ENCODE measurements around the gene SLC6A1. TPM values are rescaled to one million over a fixed set of nuclear protein-coding genes. Genes with fewer than 3 reads are reported as not detected.

Gene SLC6A1
- total RNA-seq, 1 donor from 2014 or later, result 0.77 TPM

DNA sequence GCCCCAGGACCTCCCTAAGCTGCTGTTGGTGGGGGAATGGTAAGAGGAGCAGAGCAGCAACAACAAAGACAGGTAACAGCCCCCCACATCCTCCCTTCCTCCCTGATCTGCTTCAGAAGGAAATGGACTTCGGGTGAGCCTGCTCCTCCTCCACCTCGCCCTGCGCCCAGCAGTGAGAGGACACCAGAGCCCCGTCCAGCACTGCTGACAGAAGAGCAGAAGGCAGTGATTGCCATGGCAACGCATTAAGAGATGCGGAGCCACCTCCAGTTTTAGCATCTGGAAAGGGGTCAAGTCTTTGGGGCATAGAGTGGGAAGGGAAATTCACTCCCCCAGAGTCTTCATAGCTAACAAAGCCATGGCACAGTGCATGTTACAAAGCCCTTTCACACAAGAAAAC, 84.2 kb downstream of the SLC6A1 start:
- DNase-seq, result no peak
- H3K4me1 ChIP-seq, result no peaks in the 10 kb centered on the region
- no peak overlapping the region for H3K27ac ChIP-seq (replicated peaks)
- no peak overlapping the region for H3K4me3 ChIP-seq
- intact Hi-C loops (cut with micrococcal nuclease), result no loop called here
- TF ChIP-seq, protein P1, sequence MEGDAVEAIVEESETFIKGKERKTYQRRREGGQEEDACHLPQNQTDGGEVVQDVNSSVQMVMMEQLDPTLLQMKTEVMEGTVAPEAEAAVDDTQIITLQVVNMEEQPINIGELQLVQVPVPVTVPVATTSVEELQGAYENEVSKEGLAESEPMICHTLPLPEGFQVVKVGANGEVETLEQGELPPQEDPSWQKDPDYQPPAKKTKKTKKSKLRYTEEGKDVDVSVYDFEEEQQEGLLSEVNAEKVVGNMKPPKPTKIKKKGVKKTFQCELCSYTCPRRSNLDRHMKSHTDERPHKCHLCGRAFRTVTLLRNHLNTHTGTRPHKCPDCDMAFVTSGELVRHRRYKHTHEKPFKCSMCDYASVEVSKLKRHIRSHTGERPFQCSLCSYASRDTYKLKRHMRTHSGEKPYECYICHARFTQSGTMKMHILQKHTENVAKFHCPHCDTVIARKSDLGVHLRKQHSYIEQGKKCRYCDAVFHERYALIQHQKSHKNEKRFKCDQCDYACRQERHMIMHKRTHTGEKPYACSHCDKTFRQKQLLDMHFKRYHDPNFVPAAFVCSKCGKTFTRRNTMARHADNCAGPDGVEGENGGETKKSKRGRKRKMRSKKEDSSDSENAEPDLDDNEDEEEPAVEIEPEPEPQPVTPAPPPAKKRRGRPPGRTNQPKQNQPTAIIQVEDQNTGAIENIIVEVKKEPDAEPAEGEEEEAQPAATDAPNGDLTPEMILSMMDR (IDR thresholded peaks at IDR 0.05; ENCODE audit: borderline replicate concordance), result no peak
- no peaks in the 10 kb centered on the region for H3K36me3 ChIP-seq
- peaks cover 3% of the 10 kb centered on the region for H3K9me3 ChIP-seq (replicated peaks)
- peaks cover 29% of the 10 kb centered on the region for H3K27me3 ChIP-seq (ENCODE audit: low read depth)

DNA sequence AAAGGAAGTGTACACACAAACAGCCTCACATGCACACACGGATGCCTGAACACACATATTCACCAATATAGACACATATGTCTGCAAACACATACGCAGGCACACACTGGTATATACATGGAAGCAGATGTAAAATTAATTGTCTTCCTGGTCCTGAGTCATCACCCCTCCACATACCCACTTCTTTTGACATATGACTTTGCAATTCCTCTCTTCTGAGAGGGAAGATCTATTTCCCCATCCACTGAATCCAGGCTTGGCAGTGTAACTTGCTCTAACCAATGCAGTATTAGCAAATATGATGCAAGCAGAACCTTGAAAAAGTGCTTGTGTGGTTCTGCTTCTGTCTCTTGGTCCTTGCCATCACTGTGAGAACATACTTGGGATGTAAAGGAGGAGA, 84.9 kb downstream of the SLC6A1 start:
- TF ChIP-seq, protein P1 (IDR thresholded peaks at IDR 0.05; ENCODE audit: borderline replicate concordance), result no peak
- no peak for DNase-seq
- no peaks in the 10 kb centered on the region for H3K9me3 ChIP-seq (replicated peaks)
- H3K27me3 ChIP-seq (ENCODE audit: low read depth), result peaks cover 37% of the 10 kb centered on the region
- intact Hi-C loops (cut with micrococcal nuclease), result no loop called here
- no peak overlapping the region for H3K27ac ChIP-seq (replicated peaks)
- no peaks in the 10 kb centered on the region for H3K36me3 ChIP-seq
- H3K4me1 ChIP-seq, result no peaks in the 10 kb centered on the region
- no peak overlapping the region for H3K4me3 ChIP-seq

DNA sequence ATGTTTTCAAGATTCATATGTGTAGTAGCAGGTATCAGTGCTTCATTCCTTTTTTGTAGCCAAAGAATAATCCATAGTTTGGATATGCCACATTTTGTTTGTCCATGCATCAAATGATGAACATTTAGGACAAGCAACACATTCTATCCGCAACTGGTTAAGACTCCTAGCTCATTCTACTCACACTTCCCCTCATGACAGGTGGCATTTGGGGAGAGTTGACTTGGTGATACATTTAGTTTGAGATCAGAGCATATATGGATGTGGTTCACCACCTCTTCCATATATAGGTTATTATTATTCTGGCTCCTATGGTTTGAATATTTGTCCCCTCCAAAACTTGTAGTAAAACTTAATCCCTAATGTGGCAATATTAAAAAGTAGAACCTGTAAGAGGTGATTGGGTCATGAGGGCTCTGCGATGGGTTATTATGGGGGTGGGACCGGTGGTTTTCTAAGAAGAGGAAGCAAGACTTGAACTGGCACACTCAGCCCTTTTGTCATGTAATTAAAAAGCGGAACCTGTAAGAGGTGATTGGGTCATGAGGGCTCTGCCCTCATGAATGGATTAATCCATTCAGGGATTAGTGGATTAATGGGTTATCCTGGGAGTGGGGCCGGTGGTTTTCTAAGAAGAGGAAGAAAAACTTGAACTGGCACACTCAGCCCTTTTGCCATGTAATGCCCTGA, 86.4 kb downstream of the SLC6A1 start:
- Histone ChIP-seq H3K9me3 (replicated peaks) (no peaks in the 10 kb centered on the region), H3K36me3 (no peaks in the 10 kb centered on the region), H3K27ac (replicated peaks) (no peak overlapping the region), H3K4me3 (no peak overlapping the region), H3K27me3 (ENCODE audit: low read depth) (peaks cover 45% of the 10 kb centered on the region), H3K4me1 (no peaks in the 10 kb centered on the region)
- intact Hi-C loops (cut with micrococcal nuclease), result no loop called here
- DNase-seq, result no peak
- TF ChIP-seq, protein P1 (IDR thresholded peaks at IDR 0.05; ENCODE audit: borderline replicate concordance), result no peak

DNA sequence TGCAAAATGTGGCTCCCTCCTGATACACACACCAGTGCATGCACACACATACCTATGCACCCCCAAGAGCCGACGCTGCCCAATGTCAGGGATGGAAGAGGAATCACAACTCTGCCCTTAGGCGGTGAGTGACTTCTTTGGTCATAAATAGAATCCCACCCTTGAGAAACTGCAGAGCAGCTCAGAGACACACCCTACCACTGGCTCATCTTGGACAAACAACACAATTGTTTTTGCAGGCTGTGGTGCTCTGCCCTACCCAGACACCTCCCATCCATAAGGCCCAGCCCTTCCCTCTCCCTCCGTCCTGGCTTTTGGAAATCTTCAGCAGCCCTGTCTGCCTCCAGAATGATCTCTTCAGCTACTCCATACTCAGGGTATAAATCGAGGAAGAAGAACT, 87.9 kb downstream of the SLC6A1 start:
- TF ChIP-seq, protein P1 (IDR thresholded peaks at IDR 0.05; ENCODE audit: borderline replicate concordance), result no peak
- no peak for DNase-seq
- Histone ChIP-seq H3K36me3 (no peaks in the 10 kb centered on the region), H3K4me1 (no peaks in the 10 kb centered on the region), H3K9me3 (replicated peaks) (no peaks in the 10 kb centered on the region), H3K27ac (replicated peaks) (no peak overlapping the region), H3K4me3 (no peak overlapping the region), H3K27me3 (ENCODE audit: low read depth) (peaks cover 30% of the 10 kb centered on the region)
- intact Hi-C loops (cut with micrococcal nuclease), result no loop called here

DNA sequence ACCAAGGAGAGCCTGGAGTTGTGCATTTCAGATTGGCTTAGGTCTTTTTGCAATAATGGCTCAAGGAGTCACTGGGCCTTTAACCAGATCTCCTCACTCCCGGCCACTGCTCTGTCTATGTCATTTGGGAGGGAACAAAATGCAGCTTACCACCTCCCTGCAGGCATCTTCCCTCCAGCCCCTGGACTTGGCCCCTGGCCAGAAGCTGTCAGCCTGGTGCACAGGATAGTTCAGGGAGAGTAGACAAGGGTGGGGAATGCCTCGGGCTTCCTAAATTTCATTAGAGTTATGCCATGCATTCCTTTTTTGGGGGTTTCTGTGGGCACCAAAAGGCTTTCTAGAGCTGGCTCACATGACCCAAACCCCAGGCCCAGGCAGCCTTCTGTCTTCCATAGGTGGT, 91.5 kb downstream of the SLC6A1 start:
- intact Hi-C loops (cut with micrococcal nuclease), result no loop called here
- Histone ChIP-seq H3K9me3 (replicated peaks) (no peaks in the 10 kb centered on the region), H3K36me3 (no peaks in the 10 kb centered on the region), H3K4me1 (no peaks in the 10 kb centered on the region), H3K27me3 (ENCODE audit: low read depth) (peaks cover 25% of the 10 kb centered on the region), H3K27ac (replicated peaks) (no peak overlapping the region), H3K4me3 (no peak overlapping the region)
- DNase-seq, result no peak
- TF ChIP-seq, protein P1 (IDR thresholded peaks at IDR 0.05; ENCODE audit: borderline replicate concordance), result no peak
